HCT116 (cell line): ENCODE measurements around the gene ANO10. TPM values are rescaled to one million over a fixed set of nuclear protein-coding genes. Genes with fewer than 3 reads are reported as not detected.

Source experiments
- ATAC-seq: fragments of 200-7000 bp; cut with Tn5 transposase; 2 replicates; pipeline ENCODE4 v1.9.1; 2020; ENCODE audit warnings: mild to moderate bottlenecking, moderate library complexity
- BruUV-seq: library from RNA; stranded (reverse); fragments of 400-500 nt; replicated peaks from 2 replicates; lab custom pipeline; 2021; lab: Mats Ljungman, UMichigan
- CTCF ChIA-PET: fragments of 300-600 bp; sonication (Branson Sonifier 250); formaldehyde crosslinking; loops from one replicate; lab custom pipeline; 2021; ENCODE audit warnings: antibody characterized with exemption; lab: Charles Lee
- POLR2A ChIA-PET: fragments of 300-600, 350-600 bp; sonication (Branson Sonifier 250); formaldehyde crosslinking; loops from one replicate; lab custom pipeline; 2021; ENCODE audit warnings: antibody characterized with exemption; lab: Charles Lee
- RAD21 ChIA-PET, 2 experiments: fragments of 300-600 bp; sonication (Branson Sonifier 250); formaldehyde crosslinking; loops; one replicate each; lab custom pipeline; 2023; ENCODE audit warnings: low total read pairs in 2 of 2; ENCODE audit not compliant: uncharacterized antibody in 2 of 2, unreplicated experiment in 2 of 2, low non-redundant PET in 1 of 2; lab: Charles Lee
- DNase-seq: peaks from one replicate; pipeline ENCODE4 v3.0.0-alpha.2; 2010; ENCODE audit warnings: low read depth, low spot score
- H2AFZ ChIP-seq: fragments of 200-600 bp; shearing (Covaris generic), sonication (generic); 2 replicates; pipeline ENCODE4 v1.6.1; 2017; ENCODE audit warnings: low read depth, mixed run types, mixed read lengths, antibody characterized with exemption, low read length; ENCODE audit not compliant: poor library complexity, severe bottlenecking
- H3K27ac ChIP-seq: 2 replicates; pipeline ENCODE4 v1.5.1; 2012; ENCODE audit warnings: low read depth, low read length
- H3K27me3 ChIP-seq: fragments of 200-600 bp; sonication (generic); 2 replicates; pipeline ENCODE4 v1.6.1; 2016; ENCODE audit warnings: mixed run types, low read length, mixed read lengths; ENCODE audit not compliant: insufficient read depth
- H3K36me3 ChIP-seq, 2 experiments: fragments of 200-500 bp in 1 of 2; fragments of 200-600 bp in 1 of 2; sonication (Bioruptor generic) in 1 of 2; sonication (generic) in 1 of 2; 2 replicates each; pipeline versions ENCODE4 v1.5.1 to v1.6.1; 2014 to 2016; ENCODE audit warnings: low read length in 2 of 2, inconsistent platforms in 1 of 2, mixed read lengths in 1 of 2, mixed run types in 1 of 2; ENCODE audit not compliant: insufficient read depth in 2 of 2, control insufficient read depth in 1 of 2
- H3K4me1 ChIP-seq, 2 experiments: fragments of 200-600 bp in 1 of 2; sonication (generic) in 1 of 2; 2 replicates each; pipeline versions ENCODE4 v1.5.1 to v1.6.1; 2012 to 2017; ENCODE audit warnings: low read length in 2 of 2, inconsistent platforms in 1 of 2, mild to moderate bottlenecking in 1 of 2, mixed read lengths in 1 of 2, mixed run types in 1 of 2, moderate library complexity in 1 of 2; ENCODE audit not compliant: insufficient read depth in 2 of 2, control insufficient read depth in 1 of 2
- H3K4me2 ChIP-seq: fragments of 200-600 bp; sonication (generic); 2 replicates; pipeline ENCODE4 v1.6.1; 2017; ENCODE audit warnings: mixed run types, low read length, mixed read lengths
- H3K4me3 ChIP-seq, 2 experiments: fragments of 200-600 bp in 1 of 2; sonication (generic) in 1 of 2; replicated peaks in 1 of 2; 2 replicates each; pipeline ENCODE4 v1.5.1; 2011 to 2016; ENCODE audit warnings: low read length in 2 of 2, control low read depth in 1 of 2, low read depth in 1 of 2, mild to moderate bottlenecking in 1 of 2, mixed read lengths in 1 of 2, mixed run types in 1 of 2
- H3K79me2 ChIP-seq: fragments of 200-600 bp; sonication (generic); 2 replicates; pipeline ENCODE4 v1.6.1; 2017; ENCODE audit warnings: mild to moderate bottlenecking, mixed run types, low read length, moderate library complexity, mixed read lengths; ENCODE audit not compliant: insufficient read depth
- H3K9ac ChIP-seq: fragments of 200-600 bp; sonication (generic); 2 replicates; pipeline ENCODE4 v1.6.1; 2016; ENCODE audit warnings: low read length, mixed read lengths
- H3K9me2 ChIP-seq: fragments of 200-600 bp; sonication (generic), shearing (Covaris generic); 2 replicates; pipeline ENCODE4 v1.6.1; 2017; ENCODE audit warnings: mixed run types, mild to moderate bottlenecking, moderate library complexity; ENCODE audit not compliant: insufficient read depth
- H3K9me3 ChIP-seq, 2 experiments: fragments of 200-500 bp in 1 of 2; fragments of 200-600 bp in 1 of 2; sonication (Bioruptor generic) in 1 of 2; sonication (generic) in 1 of 2; 2 replicates each; pipeline ENCODE4 v1.6.1; 2014 to 2017; ENCODE audit warnings: low read length in 2 of 2, mixed read lengths in 2 of 2, inconsistent platforms in 1 of 2, low read depth in 1 of 2, mild to moderate bottlenecking in 1 of 2, mixed run types in 1 of 2, moderate library complexity in 1 of 2; ENCODE audit not compliant: control insufficient read depth in 1 of 2, insufficient read depth in 1 of 2
- H4K20me1 ChIP-seq: fragments of 200-600 bp; sonication (generic), shearing (Covaris generic); 2 replicates; pipeline ENCODE4 v1.6.1; 2017; ENCODE audit warnings: mixed run types, mild to moderate bottlenecking, moderate library complexity; ENCODE audit not compliant: insufficient read depth
- ATF3 ChIP-seq: IDR thresholded peaks from 2 replicates; pipeline ENCODE4 v1.6.1; 2012
- CBX3 ChIP-seq: IDR thresholded peaks from 2 replicates; pipeline ENCODE4 v1.6.1; 2012; ENCODE audit warnings: low read depth
- CTCF ChIP-seq, 3 experiments: fragments of 200-600 bp in 1 of 3; sonication (generic) in 1 of 3; IDR thresholded peaks in 2 of 3; conservative IDR thresholded peaks in 1 of 3; 2 replicates each; pipeline ENCODE4 v1.5.1; 2012 to 2017; ENCODE audit warnings: low read depth in 2 of 3, low read length in 2 of 3, antibody characterized with exemption in 1 of 3, borderline replicate concordance in 1 of 3, control low read depth in 1 of 3, mild to moderate bottlenecking in 1 of 3, mixed read lengths in 1 of 3, mixed run types in 1 of 3, moderate library complexity in 1 of 3; ENCODE audit not compliant: insufficient read depth in 1 of 3
- EZH2phosphoT487 ChIP-seq: fragments of 200-600 bp; IDR thresholded peaks from 2 replicates; pipeline ENCODE4 v1.6.1; 2018; ENCODE audit warnings: antibody characterized with exemption, borderline replicate concordance
- JUND ChIP-seq: IDR thresholded peaks from 2 replicates; pipeline ENCODE4 v1.6.1; 2012
- MAX ChIP-seq: IDR thresholded peaks from 2 replicates; pipeline ENCODE4 v1.6.1; 2012
- POLR2A ChIP-seq: IDR thresholded peaks from 2 replicates; pipeline ENCODE4 v1.7.0; 2011; ENCODE audit warnings: borderline replicate concordance; ENCODE audit not compliant: insufficient read depth, insufficient read length; ENCODE audit errors: extremely low read depth
- POLR2AphosphoS5 ChIP-seq: IDR thresholded peaks from 2 replicates; pipeline ENCODE4 v1.6.1; 2011; ENCODE audit warnings: mild to moderate bottlenecking, low read depth, low read length, moderate library complexity
- RAD21 ChIP-seq: IDR thresholded peaks from 2 replicates; pipeline ENCODE4 v1.6.1; 2012; ENCODE audit warnings: low read depth, mild to moderate bottlenecking
- REST ChIP-seq: IDR thresholded peaks from 2 replicates; pipeline ENCODE4 v1.6.1; 2012; ENCODE audit warnings: low read depth
- SRF ChIP-seq: IDR thresholded peaks from 2 replicates; pipeline ENCODE4 v1.6.1; 2012; ENCODE audit warnings: low read depth
- YY1 ChIP-seq: IDR thresholded peaks from 2 replicates; pipeline ENCODE4 v1.6.1; 2011; ENCODE audit warnings: low read length, low read depth, moderate library complexity, mild to moderate bottlenecking; ENCODE audit not compliant: insufficient replicate concordance; ENCODE audit errors: extremely low read depth
- ZBTB33 ChIP-seq: IDR thresholded peaks from 2 replicates; pipeline ENCODE4 v1.6.1; 2011; ENCODE audit warnings: mild to moderate bottlenecking, low read length, moderate library complexity; ENCODE audit not compliant: insufficient replicate concordance; ENCODE audit errors: extremely low read depth
- intact Hi-C: fragments of 100-400 bp; cut with micrococcal nuclease; formaldehyde crosslinking; loops from 2 replicates; pipeline ENCODE4 v1.10.0; 2022
- total RNA-seq: library from RNA; stranded (reverse); gene quantifications from one replicate; pipeline ENCODE4 v1.2.1, GENCODE V29; 2021; ENCODE audit not compliant: unreplicated experiment

Gene ANO10
- total RNA-seq, 1 experiment from 2014 or later, result 13.3 TPM

GRCh38 chr3:43627360-43627759, 5.5 kb upstream of the ANO10 start:
- intact Hi-C loops, result no loop called here
- DNase-seq, result no peak
- CTCF ChIA-PET, result no interaction called here
- TF ChIP-seq ATF3, result no peak
- no peak for TF ChIP-seq CTCF (IDR thresholded peaks at IDR 0.05 in 2 of 3, conservative IDR thresholded peaks at IDR 0.05 in 1 of 3; ENCODE audit: borderline replicate concordance in 1 of 3, insufficient read depth in 1 of 3, low read depth in 2 of 3, low read length in 2 of 3)
- no peak for TF ChIP-seq MAX
- no peak for TF ChIP-seq CBX3
- no peak for TF ChIP-seq RAD21
- no peak for TF ChIP-seq SRF
- TF ChIP-seq EZH2phosphoT487, result no peak
- TF ChIP-seq ZBTB33, result no peak
- no peak for TF ChIP-seq REST
- TF ChIP-seq YY1, result no peak
- no peak for TF ChIP-seq POLR2A
- no peak for TF ChIP-seq POLR2AphosphoS5
- no peak for TF ChIP-seq JUND
- TF ChIP-seq, all 23 proteins: peak for 0
- Histone ChIP-seq H3K27ac (no peak overlapping the region), H4K20me1 (no peaks in the 10 kb centered on the region), H3K36me3 (no peaks in the 10 kb centered on the region), H3K79me2 (no peaks in the 10 kb centered on the region), H3K9ac (no peak overlapping the region), H3K9me2 (no peaks in the 10 kb centered on the region), H3K4me3 (no peak overlapping the region), H3K4me2 (no peak overlapping the region), H2AFZ (no peak overlapping the region), H3K9me3 (no peaks in the 10 kb centered on the region), H3K27me3 (no peaks in the 10 kb centered on the region), H3K4me1 (peaks cover 0 to 11% of the 10 kb centered on the region in 2 experiments; a peak in 3 of 4 replicates)
- ChIA-PET RAD21 (no interaction called here), POLR2A (no interaction called here)
- no TSS peak for BruUV-seq
- no peak for ATAC-seq
